ENCODE data around the gene MPHOSPH9. TPM values are rescaled to one million over a fixed set of nuclear protein-coding genes. Genes with fewer than 3 reads are reported as not detected.

MPHOSPH9 gene
- total RNA-seq, 2 experiments from 2014 or later: 88.3 to 136 TPM

GRCh38 chr12:123263196-123263817, 30.4 kb upstream of the MPHOSPH9 start:
- no peaks in the 10 kb centered on the region for H3K9me2 ChIP-seq (ENCODE audit: insufficient read depth, low read length)
- ChIA-PET POLR2A (no interaction called here), CTCF (ENCODE audit: unreplicated experiment) (no interaction called here)
- BruUV-seq (replicated peaks): no TSS peak
- H3K9me3 ChIP-seq (ENCODE audit: low read length): no peaks in the 10 kb centered on the region
- H3K4me2 ChIP-seq (ENCODE audit: low read length): no peak overlapping the region
- DNase-seq (ENCODE audit: low spot score): no peak
- H3K4me1 ChIP-seq (ENCODE audit: insufficient read depth, low read length, poor library complexity, severe bottlenecking): no peaks in the 10 kb centered on the region
- H3K4me3 ChIP-seq (ENCODE audit: low read depth, low read length, poor library complexity, severe bottlenecking): no peak overlapping the region
- intact Hi-C loops (cut with micrococcal nuclease; ENCODE audit: unreplicated experiment): no loop called here
- H4K20me1 ChIP-seq (ENCODE audit: insufficient read depth, low read length): no peaks in the 10 kb centered on the region
- no peak overlapping the region for H3K27ac ChIP-seq (ENCODE audit: low read depth, low read length, poor library complexity, severe bottlenecking)
- no peaks in the 10 kb centered on the region for H3K79me2 ChIP-seq (ENCODE audit: insufficient read depth, low read depth, low read length)
- no peak for TF ChIP-seq EZH2phosphoT487 (IDR thresholded peaks at IDR 0.05; ENCODE audit: borderline replicate concordance, low read depth, low read length)
- no peak for TF ChIP-seq CTCF (conservative IDR thresholded peaks at IDR 0.05; ENCODE audit: low read length)
- H3K36me3 ChIP-seq (ENCODE audit: insufficient read depth, low read length): peaks cover 64% of the 10 kb centered on the region
- H2AFZ ChIP-seq (ENCODE audit: low read length): no peak overlapping the region

GRCh38 chr12:123261196-123261595, 28.3 kb upstream of the MPHOSPH9 start:
- H3K36me3 ChIP-seq (ENCODE audit: insufficient read depth, low read length): peaks cover 85% of the 10 kb centered on the region
- H2AFZ ChIP-seq (ENCODE audit: low read length): no peak overlapping the region
- H3K4me3 ChIP-seq (ENCODE audit: low read depth, low read length, poor library complexity, severe bottlenecking): no peak overlapping the region
- H3K9me2 ChIP-seq (ENCODE audit: insufficient read depth, low read length): no peaks in the 10 kb centered on the region
- H3K27ac ChIP-seq (ENCODE audit: low read depth, low read length, poor library complexity, severe bottlenecking): no peak overlapping the region
- no peaks in the 10 kb centered on the region for H3K4me1 ChIP-seq (ENCODE audit: insufficient read depth, low read length, poor library complexity, severe bottlenecking)
- H3K4me2 ChIP-seq (ENCODE audit: low read length): no peak overlapping the region
- BruUV-seq (replicated peaks): TSS peak; percentile 90
- POLR2A ChIA-PET: interaction anchor here (1.0 kb wide), 1 partner anchor 29 kb away, joined by 3 read pairs; no protein-coding TSS in a partner anchor
- DNase-seq (ENCODE audit: low spot score): no peak
- CTCF ChIA-PET (ENCODE audit: unreplicated experiment): no interaction called here
- no peaks in the 10 kb centered on the region for H4K20me1 ChIP-seq (ENCODE audit: insufficient read depth, low read length)
- H3K9me3 ChIP-seq (ENCODE audit: low read length): no peaks in the 10 kb centered on the region
- TF ChIP-seq EZH2phosphoT487 (IDR thresholded peaks at IDR 0.05; ENCODE audit: borderline replicate concordance, low read depth, low read length) (no peak), CTCF (conservative IDR thresholded peaks at IDR 0.05; ENCODE audit: low read length) (no peak)
- no peaks in the 10 kb centered on the region for H3K79me2 ChIP-seq (ENCODE audit: insufficient read depth, low read depth, low read length)
- intact Hi-C loops (cut with micrococcal nuclease; ENCODE audit: unreplicated experiment): no loop called here

- Histone ChIP-seq H3K79me2 (ENCODE audit: insufficient read depth, low read depth, low read length) (no peaks in the 10 kb centered on the region), H3K4me3 (ENCODE audit: low read depth, low read length, poor library complexity, severe bottlenecking) (no peak overlapping the region), H4K20me1 (ENCODE audit: insufficient read depth, low read length) (no peaks in the 10 kb centered on the region), H2AFZ (ENCODE audit: low read length) (no peak overlapping the region), H3K36me3 (ENCODE audit: insufficient read depth, low read length) (peaks cover 89% of the 10 kb centered on the region), H3K4me1 (ENCODE audit: insufficient read depth, low read length, poor library complexity, severe bottlenecking) (no peaks in the 10 kb centered on the region), H3K27ac (ENCODE audit: low read depth, low read length, poor library complexity, severe bottlenecking) (no peak overlapping the region), H3K9me3 (ENCODE audit: low read length) (no peaks in the 10 kb centered on the region), H3K4me2 (ENCODE audit: low read length) (no peak overlapping the region), H3K9me2 (ENCODE audit: insufficient read depth, low read length) (no peaks in the 10 kb centered on the region)
- no peak for DNase-seq (ENCODE audit: low spot score)
- no TSS peak for BruUV-seq (replicated peaks)
- ChIA-PET POLR2A (no interaction called here), CTCF (ENCODE audit: unreplicated experiment) (no interaction called here)
- intact Hi-C loops (cut with micrococcal nuclease; ENCODE audit: unreplicated experiment): no loop called here
- no peak for TF ChIP-seq EZH2phosphoT487 (IDR thresholded peaks at IDR 0.05; ENCODE audit: borderline replicate concordance, low read depth, low read length)
- no peak for TF ChIP-seq CTCF (conservative IDR thresholded peaks at IDR 0.05; ENCODE audit: low read length)
Measured at GRCh38 chr12:123260081-123260480, 27.1 kb upstream of the MPHOSPH9 start.
